AG04449 (cell line): ENCODE results near the gene ZNRF1.

Experiments used
- CTCF ChIA-PET: fragments of 350-600 bp; formaldehyde crosslinking; extraction: SDS; loops from one replicate; lab custom pipeline; 2021; ENCODE audit warnings: antibody characterized with exemption; lab: Yijun Ruan, JAX
- POLR2A ChIA-PET: fragments of 400-600, 350-600 bp; formaldehyde crosslinking; extraction: SDS; loops from one replicate; lab custom pipeline; 2020; ENCODE audit warnings: antibody characterized with exemption, inconsistent platforms; lab: Yijun Ruan, JAX
- DNase-seq: peaks from one replicate; pipeline ENCODE4 v3.0.0-alpha.2; 2010; ENCODE audit warnings: low read depth, low spot score
- H3K4me3 ChIP-seq: 2 replicates; pipeline ENCODE4 v1.5.1; 2011; ENCODE audit warnings: low read depth, mild to moderate bottlenecking, control low read depth, low read length
- CTCF ChIP-seq: IDR thresholded peaks from one replicate; pipeline ENCODE4 v1.5.1; 2011; ENCODE audit warnings: mild to moderate bottlenecking, moderate library complexity, low read length, control low read depth, inconsistent platforms; ENCODE audit not compliant: insufficient read depth; ENCODE audit errors: missing control alignments

Gene ZNRF1

GRCh38 chr16:75017670-75018525, 19.1 kb downstream of the ZNRF1 start:
- ChIA-PET CTCF (interaction anchor here (0.9 to 3.2 kb wide), 5 partner anchors 11 to 93 kb away, joined by 3 to 18 read pairs (median 4); partner anchors contain the start of gene ZNRF1), POLR2A (no interaction called here)
- DNase-seq, result no peak
- TF ChIP-seq CTCF, result no peak
- no peak overlapping the region for H3K4me3 ChIP-seq

- POLR2A ChIA-PET, result no interaction called here
These were observed 20.2 kb downstream of the ZNRF1 start for GRCh38 chr16:75019007-75019406.

GRCh38 chr16:75019586-75019985, 20.8 kb downstream of the ZNRF1 start:
- no peak for TF ChIP-seq CTCF
- no peak overlapping the region for H3K4me3 ChIP-seq
- ChIA-PET POLR2A (no interaction called here), CTCF (interaction anchor here (1.3 to 3.2 kb wide), 3 partner anchors 15 to 91 kb away, joined by 4 to 18 read pairs (median 5); partner anchors contain the start of gene ZNRF1)
- no peak for DNase-seq

More at GRCh38 chr16:75019007-75019406, 20.2 kb downstream of the ZNRF1 start:
- no peak for TF ChIP-seq CTCF
- CTCF ChIA-PET, result interaction anchor here (1.3 to 3.2 kb wide), 3 partner anchors 14 to 92 kb away, joined by 4 to 18 read pairs (median 5); partner anchors contain the start of gene ZNRF1
- DNase-seq, result no peak
- no peak overlapping the region for H3K4me3 ChIP-seq

- ChIA-PET POLR2A (no interaction called here), CTCF (interaction anchor here (0.7 to 1.4 kb wide), 3 partner anchors 8 to 90 kb away, joined by 3 read pairs; no protein-coding TSS in a partner anchor)
- no peak for TF ChIP-seq CTCF
These were observed 22.6 kb downstream of the ZNRF1 start for GRCh38 chr16:75021410-75021809.

GRCh38 chr16:75022567-75022966, 23.7 kb downstream of the ZNRF1 start:
- no peak overlapping the region for H3K4me3 ChIP-seq
- ChIA-PET CTCF (interaction anchor here (0.9 kb wide), 1 partner anchor 24 kb away, joined by 4 read pairs; the partner anchor contains the start of gene ZNRF1), POLR2A (no interaction called here)
- no peak for DNase-seq
- no peak for TF ChIP-seq CTCF

More at GRCh38 chr16:75021410-75021809, 22.6 kb downstream of the ZNRF1 start:
- no peak for DNase-seq
- H3K4me3 ChIP-seq, result no peak overlapping the region

GRCh38 chr16:75023009-75023408, 24.2 kb downstream of the ZNRF1 start:
- TF ChIP-seq CTCF, result no peak
- H3K4me3 ChIP-seq, result no peak overlapping the region
- POLR2A ChIA-PET, result no interaction called here
- CTCF ChIA-PET, result interaction anchor here (0.9 kb wide), 1 partner anchor 25 kb away, joined by 4 read pairs; the partner anchor contains the start of gene ZNRF1
- no peak for DNase-seq
